Caco-2 (cell line): ENCODE data around the gene KLHL2. TPM values are rescaled to one million over a fixed set of nuclear protein-coding genes. Genes with fewer than 3 reads are reported as not detected.

Source experiments
- BruUV-seq: library from RNA; stranded (reverse); fragments of 400-500 nt; replicated peaks from 2 replicates; lab custom pipeline; 2021; lab: Mats Ljungman, UMichigan
- CTCF ChIA-PET: fragments of 300-600 bp; sonication (Branson Sonifier 250); formaldehyde crosslinking; loops from one replicate; lab custom pipeline; 2022; ENCODE audit warnings: antibody characterized with exemption; lab: Charles Lee
- POLR2A ChIA-PET: fragments of 300-600 bp; sonication (Branson Sonifier 250); formaldehyde crosslinking; loops from one replicate; lab custom pipeline; 2022; ENCODE audit warnings: antibody characterized with exemption; lab: Charles Lee
- DNase-seq, 2 experiments: peaks; one replicate each; pipeline versions ENCODE4 v3.0.0 to v3.0.0-alpha.2; 2020 to 2022
- H3K27me3 ChIP-seq: replicated peaks from 2 replicates; pipeline ENCODE4 v1.6.0; 2011; ENCODE audit warnings: low read length; ENCODE audit not compliant: control insufficient read depth, insufficient read depth
- H3K36me3 ChIP-seq: 2 replicates; pipeline ENCODE4 v1.5.1; 2011; ENCODE audit warnings: low read length; ENCODE audit not compliant: control insufficient read depth, insufficient read depth
- H3K4me1 ChIP-seq: fragments of 250-450 bp; sonication (Bioruptor Pico); 2 replicates; pipeline ENCODE4 v1.5.1; 2020; ENCODE audit warnings: mild to moderate bottlenecking
- H3K4me3 ChIP-seq: 2 replicates; pipeline ENCODE4 v1.5.1; 2011; ENCODE audit warnings: low read depth, mild to moderate bottlenecking, control low read depth, low read length
- H3K9me3 ChIP-seq: fragments of 250-450 bp; sonication (Bioruptor Pico); 2 replicates; pipeline ENCODE4 v1.5.1; 2020; ENCODE audit warnings: mild to moderate bottlenecking, moderate library complexity
- H3K27ac Mint-ChIP-seq: one replicate; pipeline ENCODE4 v1.8.0; 2022; ENCODE audit warnings: mixed read lengths; ENCODE audit not compliant: unreplicated experiment
- H3K27me3 Mint-ChIP-seq: one replicate; pipeline ENCODE4 v1.8.0; 2022; ENCODE audit warnings: mixed read lengths; ENCODE audit not compliant: insufficient read depth, unreplicated experiment
- H3K36me3 Mint-ChIP-seq: one replicate; pipeline ENCODE4 v1.8.0; 2022; ENCODE audit warnings: mild to moderate bottlenecking, mixed read lengths; ENCODE audit not compliant: insufficient read depth, unreplicated experiment
- H3K4me1 Mint-ChIP-seq: one replicate; pipeline ENCODE4 v1.8.0; 2022; ENCODE audit warnings: low read depth, mixed read lengths; ENCODE audit not compliant: unreplicated experiment
- H3K4me3 Mint-ChIP-seq: one replicate; pipeline ENCODE4 v1.8.0; 2022; ENCODE audit warnings: mild to moderate bottlenecking, moderate library complexity, mixed read lengths; ENCODE audit not compliant: unreplicated experiment
- H3K9me3 Mint-ChIP-seq: one replicate; pipeline ENCODE4 v1.8.0; 2022; ENCODE audit warnings: mixed read lengths; ENCODE audit not compliant: unreplicated experiment
- CTCF ChIP-seq, 2 experiments: fragments of 200-600 bp in 1 of 2; IDR thresholded peaks; 1 replicate in 1 of 2; 2 replicates in 1 of 2; pipeline versions ENCODE4 v1.5.1 to v1.8.0; 2011 to 2022; ENCODE audit warnings: antibody characterized with exemption in 1 of 2, control low read depth in 1 of 2, inconsistent platforms in 1 of 2, low read depth in 1 of 2, low read length in 1 of 2, mild to moderate bottlenecking in 1 of 2, moderate library complexity in 1 of 2; ENCODE audit not compliant: insufficient read depth in 1 of 2, severe bottlenecking in 1 of 2, unreplicated experiment in 1 of 2
- intact Hi-C: fragments of 100-400 bp; cut with micrococcal nuclease; formaldehyde crosslinking; loops from one replicate; pipeline ENCODE4 v1.10.0; 2022; ENCODE audit not compliant: unreplicated experiment
- total RNA-seq: library from RNA; stranded (reverse); gene quantifications from 2 replicates; pipeline ENCODE4 v1.2.3, GENCODE V29; 2022

KLHL2 gene
- total RNA-seq, 1 experiment from 2014 or later = 15.9 TPM

DNA sequence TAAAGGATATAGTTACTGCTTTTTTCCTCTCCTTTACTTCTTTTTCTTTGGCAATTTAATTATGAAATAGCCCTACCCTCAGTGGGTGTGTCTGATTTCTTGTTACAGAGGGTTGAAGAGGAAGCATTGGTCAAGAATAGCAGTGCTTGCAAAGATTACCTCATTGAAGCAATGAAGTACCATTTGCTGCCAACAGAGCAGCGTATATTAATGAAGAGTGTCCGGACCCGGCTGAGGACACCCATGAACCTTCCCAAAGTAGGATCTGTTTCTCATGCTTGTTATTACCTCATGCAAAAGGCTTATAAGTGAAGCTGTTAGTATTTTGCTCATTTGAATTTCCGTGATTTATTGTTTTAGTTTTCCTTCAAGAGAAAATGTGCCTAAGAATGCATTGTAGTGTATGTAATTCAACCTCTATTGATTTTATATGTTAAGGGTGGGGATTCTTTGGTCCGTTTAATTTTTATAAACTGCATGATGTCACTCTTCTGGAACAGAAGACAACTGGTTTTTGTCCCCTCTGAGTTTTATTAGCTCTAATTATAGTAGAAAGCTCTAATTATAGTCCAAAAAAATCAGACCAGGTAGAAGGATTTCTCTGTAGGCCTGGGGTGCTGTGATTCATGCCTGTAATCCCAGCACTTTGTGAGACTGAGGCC, 92.2 kb downstream of the KLHL2 start:
- no peaks in the 10 kb centered on the region for H3K9me3 Mint-ChIP-seq
- intact Hi-C loops = no loop called here
- H3K4me1 Mint-ChIP-seq = no peaks in the 10 kb centered on the region
- Histone ChIP-seq H3K27me3 (no peaks in the 10 kb centered on the region), H3K36me3 (no peaks in the 10 kb centered on the region), H3K9me3 (no peaks in the 10 kb centered on the region), H3K4me3 (no peak overlapping the region), H3K4me1 (no peaks in the 10 kb centered on the region)
- H3K36me3 Mint-ChIP-seq = peaks cover 7% of the 10 kb centered on the region
- CTCF ChIA-PET = no interaction called here
- no TSS peak for BruUV-seq
- TF ChIP-seq CTCF (IDR thresholded peaks at IDR 0.05; ENCODE audit: insufficient read depth in 1 of 2, low read depth in 1 of 2, low read length in 1 of 2, severe bottlenecking in 1 of 2, unreplicated experiment in 1 of 2) = no peak
- no peak for DNase-seq
- no peak overlapping the region for H3K4me3 Mint-ChIP-seq
- H3K27ac Mint-ChIP-seq = no peak overlapping the region
- POLR2A ChIA-PET = no interaction called here
- H3K27me3 Mint-ChIP-seq = no peaks in the 10 kb centered on the region

- ChIA-PET CTCF (no interaction called here), POLR2A (no interaction called here)
- DNase-seq = no peak
- H3K4me1 ChIP-seq = no peaks in the 10 kb centered on the region
- Mint-ChIP-seq H3K36me3 (peaks cover 7% of the 10 kb centered on the region), H3K27me3 (no peaks in the 10 kb centered on the region), H3K9me3 (no peaks in the 10 kb centered on the region), H3K27ac (no peak overlapping the region), H3K4me3 (no peak overlapping the region), H3K4me1 (no peaks in the 10 kb centered on the region)
- BruUV-seq = no TSS peak
- no peaks in the 10 kb centered on the region for H3K36me3 ChIP-seq
- intact Hi-C loops = no loop called here
- H3K27me3 ChIP-seq = no peaks in the 10 kb centered on the region
- no peak for TF ChIP-seq CTCF (IDR thresholded peaks at IDR 0.05; ENCODE audit: insufficient read depth in 1 of 2, low read depth in 1 of 2, low read length in 1 of 2, severe bottlenecking in 1 of 2, unreplicated experiment in 1 of 2)
- H3K4me3 ChIP-seq = no peak overlapping the region
- no peaks in the 10 kb centered on the region for H3K9me3 ChIP-seq
Observed at GRCh38 chr4:165301833-165302232, 94.5 kb downstream of the KLHL2 start.

- no peaks in the 10 kb centered on the region for H3K27me3 Mint-ChIP-seq
- H3K9me3 Mint-ChIP-seq = no peaks in the 10 kb centered on the region
- no TSS peak for BruUV-seq
- ChIA-PET CTCF (no interaction called here), POLR2A (no interaction called here)
- peaks cover 7% of the 10 kb centered on the region for H3K36me3 Mint-ChIP-seq
- no peak for DNase-seq
- Histone ChIP-seq H3K4me1 (no peaks in the 10 kb centered on the region), H3K36me3 (no peaks in the 10 kb centered on the region), H3K27me3 (no peaks in the 10 kb centered on the region), H3K4me3 (no peak overlapping the region), H3K9me3 (no peaks in the 10 kb centered on the region)
- TF ChIP-seq CTCF (IDR thresholded peaks at IDR 0.05; ENCODE audit: insufficient read depth in 1 of 2, low read depth in 1 of 2, low read length in 1 of 2, severe bottlenecking in 1 of 2, unreplicated experiment in 1 of 2) = no peak
- no peaks in the 10 kb centered on the region for H3K4me1 Mint-ChIP-seq
- no peak overlapping the region for H3K27ac Mint-ChIP-seq
- intact Hi-C loops = no loop called here
- H3K4me3 Mint-ChIP-seq = no peak overlapping the region
Observed at GRCh38 chr4:165302658-165303057, 95.3 kb downstream of the KLHL2 start.
